ENCODE measurements around the gene ERI2. TPM values are rescaled to one million over a fixed set of nuclear protein-coding genes. Genes with fewer than 3 reads are reported as not detected.
A peak's percentile ranks its signal among the peaks of the same experiment; 100 is the strongest.
"Not testable (repeated sequence)": the region's sequence is repeated elsewhere in the genome, so short reads cannot be mapped to it uniquely, and the experiment has no call there.

Gene ERI2
- total RNA-seq, 2 experiments from 2014 or later: 14.1 to 16.6 TPM

DNA sequence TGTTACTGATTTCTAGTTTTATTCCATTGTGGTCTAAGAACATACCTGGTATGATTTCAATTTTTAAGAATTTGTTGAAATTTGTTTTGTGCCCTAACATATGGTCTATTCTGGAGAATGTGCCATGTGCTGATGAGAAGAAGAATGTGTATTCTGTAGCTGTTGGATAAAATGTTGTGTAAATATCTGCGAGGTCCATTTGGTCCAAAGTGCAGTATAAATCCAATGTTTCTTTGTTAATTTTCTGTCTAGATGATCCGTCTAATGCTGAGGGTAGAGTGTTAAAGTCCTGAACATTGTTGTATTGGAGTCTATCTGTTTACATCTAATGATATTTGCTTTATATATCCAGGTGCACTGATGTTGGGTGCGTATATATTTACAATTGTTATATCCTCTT, 32.6 kb downstream of the ERI2 start:
- POLR2A ChIA-PET: interaction anchor here (0.9 kb wide), 1 partner anchor 101 kb away, joined by 3 read pairs; no protein-coding TSS in a partner anchor
- Mint-ChIP-seq H3K4me3 (no peak overlapping the region), H3K9me3 (no peaks in the 10 kb centered on the region), H3K4me1 (peaks cover 4% of the 10 kb centered on the region), H3K36me3 (no peaks in the 10 kb centered on the region), H3K27ac (no peak overlapping the region), H3K27me3 (no peaks in the 10 kb centered on the region)
- ATAC-seq (ENCODE audit: low read depth): no peak
- no peak for DNase-seq

- Mint-ChIP-seq H3K27me3 (no peaks in the 10 kb centered on the region), H3K9me3 (no peaks in the 10 kb centered on the region), H3K4me1 (peaks cover 8% of the 10 kb centered on the region), H3K4me3 (no peak overlapping the region), H3K27ac (no peak overlapping the region), H3K36me3 (no peaks in the 10 kb centered on the region)
- DNase-seq (no peak), ATAC-seq (ENCODE audit: low read depth) (no peak)
- POLR2A ChIA-PET: no interaction called here
Measured at GRCh38 chr16:20768818-20769217, 37.5 kb downstream of the ERI2 start.

GRCh38 chr16:20768121-20768520, 38.2 kb downstream of the ERI2 start:
- DNase-seq (no peak), ATAC-seq (ENCODE audit: low read depth) (no peak)
- no peaks in the 10 kb centered on the region for H3K36me3 Mint-ChIP-seq
- H3K27ac Mint-ChIP-seq: no peak overlapping the region
- H3K4me3 Mint-ChIP-seq: no peak overlapping the region
- peaks cover 11% of the 10 kb centered on the region for H3K4me1 Mint-ChIP-seq
- H3K27me3 Mint-ChIP-seq: no peaks in the 10 kb centered on the region
- H3K9me3 Mint-ChIP-seq: no peaks in the 10 kb centered on the region
- POLR2A ChIA-PET: no interaction called here

DNA sequence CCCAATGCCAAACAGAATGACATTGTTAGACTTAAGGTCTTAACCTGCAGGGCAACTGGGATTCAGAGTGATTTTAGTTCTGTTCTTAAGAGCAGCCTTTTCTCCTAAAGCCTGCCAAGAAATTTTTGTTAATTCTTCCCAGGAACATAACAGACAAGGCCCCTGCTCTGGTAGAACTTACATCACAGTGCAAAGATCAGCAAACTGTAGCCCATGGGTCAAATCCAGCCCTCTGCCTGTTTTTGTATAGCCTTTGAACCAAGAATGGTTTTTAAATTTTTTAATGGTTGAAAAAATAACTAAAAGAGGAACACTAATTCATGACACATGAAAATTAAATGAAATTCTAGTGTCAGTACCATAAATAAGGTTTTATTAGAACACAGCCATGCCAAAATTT, 38.7 kb downstream of the ERI2 start:
- no peaks in the 10 kb centered on the region for H3K27me3 Mint-ChIP-seq
- ATAC-seq (ENCODE audit: low read depth) (no peak), DNase-seq (no peak)
- H3K36me3 Mint-ChIP-seq: peaks cover 1% of the 10 kb centered on the region
- H3K4me1 Mint-ChIP-seq: peaks cover 13% of the 10 kb centered on the region
- H3K27ac Mint-ChIP-seq: no peak overlapping the region
- POLR2A ChIA-PET: no interaction called here
- H3K9me3 Mint-ChIP-seq: no peaks in the 10 kb centered on the region
- H3K4me3 Mint-ChIP-seq: no peak overlapping the region

DNA sequence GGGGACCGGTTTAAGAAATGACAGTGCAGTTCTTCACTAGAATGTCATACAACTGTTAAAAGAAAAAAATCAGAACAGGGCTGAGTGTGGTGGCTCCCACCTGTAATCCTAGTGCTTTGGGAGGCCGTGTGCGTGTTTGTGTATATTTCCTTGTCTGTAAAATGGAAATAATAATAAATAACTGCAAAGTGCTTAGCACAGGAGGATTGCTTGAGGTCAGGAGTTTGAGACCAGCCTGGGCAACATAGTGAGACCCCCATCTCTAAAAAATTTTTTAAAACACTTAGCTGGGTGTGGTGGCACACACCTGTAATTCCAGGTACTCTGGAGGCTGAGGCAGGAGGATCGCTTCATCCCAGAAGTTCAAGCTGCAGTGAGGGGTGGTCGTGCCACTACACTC, 40.0 kb downstream of the ERI2 start:
- DNase-seq (no peak), ATAC-seq (ENCODE audit: low read depth) (no peak)
- Mint-ChIP-seq H3K4me1 (peaks cover 15% of the 10 kb centered on the region), H3K27me3 (no peaks in the 10 kb centered on the region), H3K27ac (no peak overlapping the region), H3K36me3 (peaks cover 7% of the 10 kb centered on the region), H3K4me3 (no peak overlapping the region), H3K9me3 (peaks cover 2% of the 10 kb centered on the region)
- POLR2A ChIA-PET: no interaction called here

- DNase-seq: no peak
- POLR2A ChIA-PET: interaction anchor here (1.1 kb wide), 1 partner anchor 24 kb away, joined by 5 read pairs; the partner anchor contains the start of gene THUMPD1
- Mint-ChIP-seq H3K27ac (no peak overlapping the region), H3K4me3 (no peak overlapping the region), H3K4me1 (peaks cover 15% of the 10 kb centered on the region), H3K36me3 (peaks cover 9% of the 10 kb centered on the region), H3K9me3 (peaks cover 2% of the 10 kb centered on the region), H3K27me3 (no peaks in the 10 kb centered on the region)
- no peak for ATAC-seq (ENCODE audit: low read depth)
Measured at GRCh38 chr16:20765732-20766131, 40.5 kb downstream of the ERI2 start.

DNA sequence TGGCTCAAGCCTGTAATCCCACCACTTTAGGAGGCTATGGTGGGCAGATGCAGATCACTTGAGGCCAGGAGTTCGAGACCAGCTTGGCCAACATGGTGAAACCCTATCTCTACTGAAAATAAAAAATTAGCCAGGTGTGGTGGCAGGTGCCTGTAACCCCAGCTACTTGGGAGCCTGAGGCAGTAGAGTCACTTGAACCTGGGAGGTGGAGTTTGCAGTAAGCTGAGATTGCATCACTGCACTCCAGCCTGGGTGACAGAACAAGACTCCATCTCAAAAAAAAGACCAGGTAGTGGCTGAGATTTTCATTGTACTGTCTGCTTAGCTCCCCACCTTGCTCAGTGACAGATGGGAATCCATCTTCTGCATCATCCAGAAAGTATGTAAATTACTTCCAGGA, 41.8 kb downstream of the ERI2 start:
- H3K4me3 Mint-ChIP-seq; ATAC-seq (ENCODE audit: low read depth); H3K27ac Mint-ChIP-seq; POLR2A ChIA-PET; H3K9me3 Mint-ChIP-seq; H3K36me3 Mint-ChIP-seq; DNase-seq; H3K27me3 Mint-ChIP-seq: not testable (repeated sequence)
- peaks cover 15% of the 10 kb centered on the region for H3K4me1 Mint-ChIP-seq

GRCh38 chr16:20763461-20764232, 42.6 kb downstream of the ERI2 start, which contains the start of gene ACSM3:
ACSM3 (plus strand) TSS chr16:20764014; CDS start chr16:20770035, 6,021 bp downstream.
- POLR2A ChIA-PET: interaction anchor here (0.6 to 1.5 kb wide), 3 partner anchors 23 to 1478 kb away, joined by 3 to 5 read pairs (median 3); no protein-coding TSS in a partner anchor
- Mint-ChIP-seq H3K9me3 (peaks cover 2% of the 10 kb centered on the region), H3K27me3 (no peaks in the 10 kb centered on the region), H3K36me3 (peaks cover 10% of the 10 kb centered on the region), H3K4me3 (peak within 1 kb of the TSS; percentile 90), H3K4me1 (peaks cover 15% of the 10 kb centered on the region), H3K27ac (peak within 1 kb of the TSS; percentile 93)
- ATAC-seq (ENCODE audit: low read depth) (peak; percentile 99), DNase-seq (peak; percentile 32)

- peak overlapping the region; percentile 90 for H3K4me3 Mint-ChIP-seq
- POLR2A ChIA-PET: interaction anchor here (1.5 kb wide), 1 partner anchor 22 kb away, joined by 5 read pairs; no protein-coding TSS in a partner anchor
- no peaks in the 10 kb centered on the region for H3K27me3 Mint-ChIP-seq
- ATAC-seq (ENCODE audit: low read depth) (no peak), DNase-seq (no peak)
- H3K4me1 Mint-ChIP-seq: peaks cover 15% of the 10 kb centered on the region
- peaks cover 2% of the 10 kb centered on the region for H3K9me3 Mint-ChIP-seq
- peak overlapping the region; percentile 93 for H3K27ac Mint-ChIP-seq
- peaks cover 10% of the 10 kb centered on the region for H3K36me3 Mint-ChIP-seq
Measured at GRCh38 chr16:20762404-20763123, 43.7 kb downstream of the ERI2 start.

GRCh38 chr16:20761175-20761574, 45.1 kb downstream of the ERI2 start:
- Mint-ChIP-seq H3K9me3 (peaks cover 2% of the 10 kb centered on the region), H3K36me3 (peaks cover 10% of the 10 kb centered on the region), H3K4me1 (peaks cover 15% of the 10 kb centered on the region), H3K27ac (no peak overlapping the region), H3K27me3 (no peaks in the 10 kb centered on the region), H3K4me3 (no peak overlapping the region)
- POLR2A ChIA-PET: no interaction called here
- no peak for ATAC-seq (ENCODE audit: low read depth)
- no peak for DNase-seq

DNA sequence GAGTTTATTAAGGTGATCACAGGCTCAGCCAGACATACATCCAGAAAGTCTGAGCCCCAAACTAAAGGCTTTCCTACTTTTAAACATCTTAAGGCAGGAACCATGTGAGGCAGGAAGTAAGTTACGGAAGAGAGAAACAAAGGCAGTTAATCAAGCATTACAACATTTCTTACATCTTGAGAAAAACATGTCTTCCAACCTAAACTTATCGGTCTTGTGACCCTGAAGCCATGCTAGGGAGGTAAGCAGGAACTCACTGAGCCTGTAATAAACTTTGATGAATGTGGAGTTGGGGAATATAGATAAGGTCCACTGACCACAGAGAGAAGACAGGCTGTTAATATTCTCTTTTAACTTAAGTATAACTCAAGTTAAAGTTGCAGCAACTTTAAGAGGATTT, 45.9 kb downstream of the ERI2 start:
- Mint-ChIP-seq H3K36me3 (peaks cover 10% of the 10 kb centered on the region), H3K4me1 (peaks cover 15% of the 10 kb centered on the region), H3K9me3 (peaks cover 2% of the 10 kb centered on the region), H3K4me3 (no peak overlapping the region), H3K27me3 (no peaks in the 10 kb centered on the region), H3K27ac (no peak overlapping the region)
- POLR2A ChIA-PET: no interaction called here
- DNase-seq (no peak), ATAC-seq (ENCODE audit: low read depth) (no peak)

GRCh38 chr16:20755799-20756198, 50.5 kb downstream of the ERI2 start:
- ATAC-seq (ENCODE audit: low read depth); H3K27ac Mint-ChIP-seq; POLR2A ChIA-PET; H3K9me3 Mint-ChIP-seq; DNase-seq; H3K4me1 Mint-ChIP-seq; H3K36me3 Mint-ChIP-seq; H3K4me3 Mint-ChIP-seq: not testable (repeated sequence)
- H3K27me3 Mint-ChIP-seq: peaks cover 13% of the 10 kb centered on the region

- POLR2A ChIA-PET: interaction anchor here (0.8 kb wide), 1 partner anchor 145 kb away, joined by 3 read pairs; the partner anchor contains the start of genes DCUN1D3 and LYRM1
- no peak for ATAC-seq (ENCODE audit: low read depth)
- DNase-seq: no peak
- no peak overlapping the region for H3K4me3 Mint-ChIP-seq
- H3K36me3 Mint-ChIP-seq: no peaks in the 10 kb centered on the region
- no peaks in the 10 kb centered on the region for H3K4me1 Mint-ChIP-seq
- H3K27me3 Mint-ChIP-seq: peaks cover 17% of the 10 kb centered on the region
- H3K27ac Mint-ChIP-seq: no peak overlapping the region
- H3K9me3 Mint-ChIP-seq: no peaks in the 10 kb centered on the region
Measured at GRCh38 chr16:20755238-20755637, 51.0 kb downstream of the ERI2 start.

GRCh38 chr16:20753727-20754126, 52.5 kb downstream of the ERI2 start:
- peaks cover 17% of the 10 kb centered on the region for H3K27me3 Mint-ChIP-seq
- no peak overlapping the region for H3K27ac Mint-ChIP-seq
- no peak for ATAC-seq (ENCODE audit: low read depth)

More at GRCh38 chr16:20753727-20754126, 52.5 kb downstream of the ERI2 start:
- no peak for DNase-seq
- Mint-ChIP-seq H3K4me3 (no peak overlapping the region), H3K36me3 (no peaks in the 10 kb centered on the region), H3K4me1 (no peaks in the 10 kb centered on the region), H3K9me3 (no peaks in the 10 kb centered on the region)
- POLR2A ChIA-PET: no interaction called here

Measured in activated naive CD8-positive, alpha-beta T cell treated with anti-CD3 and anti-CD28 coated beads, Interleukin-2, amount 10 ng/mL, durations not matched to agents 7 days and 5 days (primary cell).